HepG2 (cell line): ENCODE data around the gene CLNS1A. TPM values are rescaled to one million over a fixed set of nuclear protein-coding genes. Genes with fewer than 3 reads are reported as not detected.

ENCODE experiments used
- ARID2 ChIP-seq: sonication (generic); formaldehyde crosslinking; IDR thresholded peaks from 2 replicates; pipeline ENCODE4 v1.8.1; 2022; ENCODE audit warnings: mild to moderate bottlenecking, missing genetic modification reagents, borderline replicate concordance
- ARID3A ChIP-seq: IDR thresholded peaks from 2 replicates; pipeline ENCODE4 v1.6.1; 2012; ENCODE audit warnings: low read depth, low read length, improper control_type of control experiment
- CEBPG ChIP-seq: IDR thresholded peaks from 2 replicates; pipeline ENCODE4 v1.6.1; 2016
- IKZF5 ChIP-seq: IDR thresholded peaks from 2 replicates; pipeline ENCODE4 v1.6.1; 2018; ENCODE audit warnings: missing genetic modification reagents, mild to moderate bottlenecking, missing compliant biosample characterization
- KDM6A ChIP-seq: IDR thresholded peaks from 2 replicates; pipeline ENCODE4 v1.6.1; 2016; ENCODE audit warnings: low read depth
- MTA1 ChIP-seq: sonication (generic); formaldehyde crosslinking; IDR thresholded peaks from 2 replicates; pipeline ENCODE4 v1.4.0; 2020; ENCODE audit warnings: missing genetic modification reagents, mild to moderate bottlenecking, borderline replicate concordance
- SP2 ChIP-seq: sonication (generic); formaldehyde crosslinking; IDR thresholded peaks from 2 replicates; pipeline ENCODE4 v1.5.1; 2020; ENCODE audit warnings: mild to moderate bottlenecking, missing genetic modification reagents
- ZIK1 ChIP-seq: sonication (generic); formaldehyde crosslinking; IDR thresholded peaks from 2 replicates; pipeline ENCODE4 v1.5.0; 2020; ENCODE audit warnings: mild to moderate bottlenecking, low read depth, missing genetic modification reagents, borderline replicate concordance
- ZNF143 ChIP-seq: sonication (generic); formaldehyde crosslinking; IDR thresholded peaks from 2 replicates; pipeline ENCODE4 v1.4.0; 2020; ENCODE audit warnings: missing genetic modification reagents
- ZNF407 ChIP-seq: sonication (generic); formaldehyde crosslinking; IDR thresholded peaks from one replicate; pipeline ENCODE4 v1.5.1; 2020; ENCODE audit warnings: mild to moderate bottlenecking, missing genetic modification reagents; ENCODE audit errors: not compliant biosample characterization
- ZNF784 ChIP-seq: sonication (generic); formaldehyde crosslinking; IDR thresholded peaks from 2 replicates; pipeline ENCODE4 v1.5.1; 2020; ENCODE audit warnings: missing genetic modification reagents, mild to moderate bottlenecking, borderline replicate concordance
- polyA plus RNA-seq, 8 experiments: library from polyadenylated mRNA; depleted of rRNA in 3 of 8; stranded (reverse) in 7 of 8; unstranded in 1 of 8; fragments of >200 nt; fragmentation: Illumina TruSeq in 4 of 8; extraction: Trizol in 4 of 8; gene quantifications; 2 replicates each; pipeline versions ENCODE4 v1.2.1 to v1.2.3, GENCODE V29; 2011 to 2016; ENCODE audit warnings: low read depth in 4 of 8, missing spikeins in 1 of 8, mixed read lengths in 1 of 8; ENCODE audit not compliant: insufficient read depth in 1 of 8
- total RNA-seq, 5 experiments: library from RNA; depleted of rRNA; stranded (reverse); fragments of >200 nt; fragmentation: Illumina TruSeq; extraction: Trizol; gene quantifications; 2 replicates each; pipeline ENCODE4 v1.2.3, GENCODE V29; 2016; ENCODE audit warnings: low read depth in 1 of 5
- TF ChIP-seq, protein P1 (sequence below): sonication (generic); formaldehyde crosslinking; conservative IDR thresholded peaks from 2 replicates; pipeline ENCODE4 v1.8.0; 2022; ENCODE audit warnings: mild to moderate bottlenecking, moderate library complexity, missing genetic modification reagents
- TF ChIP-seq, protein P2 (sequence below): sonication (generic); formaldehyde crosslinking; IDR thresholded peaks from 2 replicates; pipeline ENCODE4 v1.8.1; 2023; ENCODE audit warnings: missing genetic modification reagents, mild to moderate bottlenecking, borderline replicate concordance

Gene CLNS1A
- total and polyA plus RNA-seq, 2 of the 13 experiments (the other 11 are each of a cell fraction or from before 2014, with no cell fraction given): 158 to 219 TPM

DNA sequence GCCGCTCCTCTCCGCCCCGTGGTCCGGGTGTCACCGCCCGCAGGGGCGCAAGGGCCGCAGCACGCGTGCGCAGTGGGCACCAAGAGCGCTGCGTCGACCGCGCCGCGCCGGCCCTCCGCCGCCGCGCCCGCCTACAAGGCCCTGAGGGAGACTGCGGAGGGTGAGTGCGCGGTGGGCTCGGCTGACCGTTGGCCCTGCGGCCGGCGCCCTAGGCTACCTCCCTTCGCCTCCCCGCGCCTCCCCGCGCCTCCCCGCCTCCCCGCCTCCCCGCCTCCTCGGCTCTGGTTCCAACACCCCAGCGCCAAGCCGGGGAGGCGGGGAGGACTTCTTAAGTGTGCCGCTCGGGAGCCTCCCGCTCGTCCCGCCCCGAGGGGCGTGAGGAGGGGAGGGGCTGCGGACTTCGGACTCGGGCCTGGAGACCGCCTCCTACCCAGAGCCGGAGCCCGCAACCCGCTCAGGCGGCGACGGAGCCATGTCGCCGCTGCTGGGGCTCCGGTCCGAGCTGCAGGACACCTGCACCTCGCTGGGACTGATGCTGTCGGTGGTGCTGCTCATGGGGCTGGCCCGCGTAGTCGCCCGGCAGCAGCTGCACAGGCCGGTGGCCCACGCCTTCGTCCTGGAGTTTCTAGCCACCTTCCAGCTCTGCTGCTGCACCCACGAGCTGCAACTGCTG is 47.9 kb downstream of the CLNS1A start, which contains the start of gene AQP11 (continued):
- TF ChIP-seq, protein P1, sequence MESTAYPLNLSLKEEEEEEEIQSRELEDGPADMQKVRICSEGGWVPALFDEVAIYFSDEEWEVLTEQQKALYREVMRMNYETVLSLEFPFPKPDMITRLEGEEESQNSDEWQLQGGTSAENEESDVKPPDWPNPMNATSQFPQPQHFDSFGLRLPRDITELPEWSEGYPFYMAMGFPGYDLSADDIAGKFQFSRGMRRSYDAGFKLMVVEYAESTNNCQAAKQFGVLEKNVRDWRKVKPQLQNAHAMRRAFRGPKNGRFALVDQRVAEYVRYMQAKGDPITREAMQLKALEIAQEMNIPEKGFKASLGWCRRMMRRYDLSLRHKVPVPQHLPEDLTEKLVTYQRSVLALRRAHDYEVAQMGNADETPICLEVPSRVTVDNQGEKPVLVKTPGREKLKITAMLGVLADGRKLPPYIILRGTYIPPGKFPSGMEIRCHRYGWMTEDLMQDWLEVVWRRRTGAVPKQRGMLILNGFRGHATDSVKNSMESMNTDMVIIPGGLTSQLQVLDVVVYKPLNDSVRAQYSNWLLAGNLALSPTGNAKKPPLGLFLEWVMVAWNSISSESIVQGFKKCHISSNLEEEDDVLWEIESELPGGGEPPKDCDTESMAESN (CRISPR knock-in tag): peak; percentile 77
- 0 out of 2 replicates have a peak, but pooled peaks have one; percentile 9 for TF ChIP-seq ARID2 (CRISPR knock-in tag)
- peak; percentile 68 for TF ChIP-seq KDM6A
- TF ChIP-seq, protein P2, sequence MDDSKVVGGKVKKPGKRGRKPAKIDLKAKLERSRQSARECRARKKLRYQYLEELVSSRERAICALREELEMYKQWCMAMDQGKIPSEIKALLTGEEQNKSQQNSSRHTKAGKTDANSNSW: peak; percentile 48
- peak; percentile 75 for TF ChIP-seq IKZF5
- TF ChIP-seq ZIK1 (CRISPR knock-in tag): 0 out of 2 replicates have a peak, but pooled peaks have one; percentile 54
- TF ChIP-seq ZNF407: peak; percentile 69
- 0 out of 2 replicates have a peak, but pooled peaks have one; percentile 20 for TF ChIP-seq CEBPG (CRISPR knock-in tag)
- no peak for TF ChIP-seq ARID3A
- TF ChIP-seq ZNF143 (CRISPR knock-in tag): no peak
- TF ChIP-seq ZNF784 (CRISPR knock-in tag): peak; percentile 89
- TF ChIP-seq MTA1 (CRISPR knock-in tag): 0 out of 2 replicates have a peak, but pooled peaks have one; percentile 62
- TF ChIP-seq SP2 (CRISPR knock-in tag): no peak; the same call in 1 of the 2 replicates
